Stimulated activated CD4-positive, alpha-beta T cell treated with anti-CD3 and anti-CD28 coated beads, Interleukin-4, amount 100 ng/mL, for 24 hours (primary cell): ENCODE data around the gene ADCY4.

Experiments used
- DNase-seq: peaks from one replicate; pipeline ENCODE4 v3.0.0-alpha.2; 2020

Gene ADCY4

DNA sequence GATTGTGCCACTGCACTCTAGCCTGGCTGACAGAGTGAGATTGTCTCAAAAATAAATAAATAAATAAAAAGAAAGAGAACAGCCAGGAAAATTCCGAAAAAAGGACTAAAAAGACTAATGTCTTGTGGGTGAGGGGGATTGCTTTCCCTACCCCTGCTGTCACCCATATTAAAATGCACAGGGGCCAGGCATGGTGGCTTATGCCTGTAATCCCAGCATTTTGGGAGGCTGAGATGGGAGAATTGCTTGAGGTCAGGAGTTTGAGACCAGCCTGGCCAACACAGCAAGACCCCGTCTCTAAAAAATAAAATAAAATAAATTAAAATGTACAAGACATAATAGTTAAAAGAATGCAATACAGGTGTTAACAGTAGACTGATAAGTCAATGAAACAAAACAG lies 41.3 kb downstream of the ADCY4 start:
- DNase-seq = no peak

DNA sequence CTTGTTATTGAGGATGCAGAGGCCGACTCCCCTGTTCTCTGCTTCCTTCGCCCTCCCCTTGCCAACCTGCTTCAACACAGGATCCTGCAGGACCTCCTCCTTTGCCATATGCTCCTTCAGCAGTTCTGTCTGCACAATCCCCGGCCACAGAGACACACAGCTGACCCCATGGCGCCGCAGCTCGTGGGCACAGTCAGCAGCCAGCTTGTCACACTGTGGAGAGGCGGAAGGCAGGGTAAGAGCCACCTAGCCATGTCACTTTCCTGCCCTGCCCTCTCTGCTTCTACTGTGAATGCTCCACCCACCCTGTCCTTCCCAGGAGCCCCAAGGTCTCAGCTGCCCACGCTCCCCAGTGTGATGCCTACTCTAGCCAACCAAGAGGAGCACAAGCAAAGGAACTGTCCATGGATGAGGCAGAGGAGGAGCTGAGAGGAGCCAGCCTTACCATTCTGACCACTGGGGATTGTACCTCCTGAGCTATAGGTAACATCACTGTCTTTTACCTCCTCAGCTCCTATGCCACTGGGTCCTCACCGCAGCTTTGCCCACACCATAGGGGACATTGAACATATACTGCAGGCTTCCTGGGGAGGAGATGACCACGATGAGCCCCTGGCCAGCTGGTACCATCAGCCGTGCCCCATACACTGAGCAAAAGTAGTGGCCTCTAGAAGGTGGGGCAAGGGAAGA lies 42.6 kb downstream of the ADCY4 start:
- no peak for DNase-seq

DNA sequence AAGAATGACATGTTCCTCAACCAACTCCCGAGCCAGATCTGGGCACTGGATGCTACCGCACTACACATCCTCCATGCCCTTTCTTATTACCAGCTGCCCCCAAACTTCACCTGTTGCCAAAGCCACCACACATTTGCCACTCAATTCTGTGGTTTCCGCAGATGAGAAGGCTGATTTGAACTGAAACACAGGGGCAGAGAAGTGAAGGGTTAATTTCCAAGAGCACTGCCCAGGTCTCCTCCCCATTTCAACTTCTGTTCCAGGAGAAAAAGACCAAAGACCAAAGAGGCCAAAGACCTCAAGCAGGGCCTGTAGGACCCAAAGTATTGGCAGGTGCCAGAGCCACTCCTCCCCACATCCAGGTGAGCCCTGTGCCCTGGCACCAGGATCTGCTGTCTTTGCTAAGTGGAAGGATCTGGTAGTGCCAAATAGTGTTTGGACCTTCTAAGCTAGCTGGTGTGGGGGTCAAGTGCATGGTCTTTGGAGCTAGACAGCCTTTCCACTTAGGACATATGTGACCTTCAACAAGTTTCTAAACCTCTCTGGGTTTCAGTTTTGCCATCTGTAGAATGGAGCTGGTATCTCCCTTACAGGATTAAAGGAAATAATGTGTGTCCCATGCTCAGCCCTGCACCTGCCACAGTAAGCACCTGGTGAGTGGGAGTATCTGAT lies 43.3 kb downstream of the ADCY4 start:
- DNase-seq = no peak

DNA sequence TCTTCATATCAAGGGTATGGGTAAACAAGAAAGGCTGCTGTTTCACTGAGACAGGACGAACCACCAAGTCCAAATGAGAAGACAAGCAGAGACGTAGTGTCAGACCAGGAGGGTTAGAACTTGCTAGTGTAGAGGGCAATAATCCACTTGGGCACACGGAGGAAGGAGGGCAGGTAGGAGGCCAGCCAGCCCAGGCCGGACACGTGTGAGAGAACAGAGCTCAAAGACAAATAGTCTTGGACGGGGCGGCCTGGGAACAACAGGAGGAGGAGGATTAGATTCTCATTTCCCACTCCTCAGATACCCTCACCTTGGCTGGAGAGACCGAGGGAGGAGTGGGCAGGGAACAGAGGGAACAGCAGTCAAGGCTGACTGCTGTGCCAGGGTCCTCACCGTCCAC lies 44.1 kb downstream of the ADCY4 start:
- DNase-seq = no peak

DNA sequence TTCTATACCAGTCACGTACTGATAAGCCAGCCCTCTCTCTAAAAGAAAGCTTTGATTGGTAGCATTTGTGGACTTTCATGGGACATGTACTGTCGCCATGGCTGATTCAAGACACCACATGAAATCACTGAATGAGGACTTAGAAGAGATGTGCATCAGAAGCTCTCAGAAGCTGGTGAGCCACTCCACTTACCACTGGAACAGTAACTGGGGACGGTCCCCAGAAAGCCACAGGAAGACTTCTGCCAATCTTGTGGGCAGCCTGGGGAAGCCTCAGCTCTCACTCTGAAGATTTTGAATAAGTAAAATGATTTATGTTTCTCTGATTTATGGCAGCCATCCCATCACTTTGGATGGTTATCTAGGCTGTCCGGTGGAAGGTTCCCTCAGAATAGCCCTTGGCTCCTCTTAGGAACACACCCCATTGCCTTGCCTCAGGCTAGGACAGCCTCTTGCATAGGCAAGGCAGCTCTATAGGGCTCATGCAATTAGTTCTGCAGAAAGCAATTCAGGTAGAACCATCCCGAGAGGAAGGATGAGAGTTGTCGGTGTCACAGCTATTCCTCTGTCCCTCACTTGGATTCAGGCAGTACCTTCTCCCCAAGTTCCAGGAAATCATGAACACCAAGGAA lies 45.1 kb downstream of the ADCY4 start:
- DNase-seq = peak; percentile 68

DNA sequence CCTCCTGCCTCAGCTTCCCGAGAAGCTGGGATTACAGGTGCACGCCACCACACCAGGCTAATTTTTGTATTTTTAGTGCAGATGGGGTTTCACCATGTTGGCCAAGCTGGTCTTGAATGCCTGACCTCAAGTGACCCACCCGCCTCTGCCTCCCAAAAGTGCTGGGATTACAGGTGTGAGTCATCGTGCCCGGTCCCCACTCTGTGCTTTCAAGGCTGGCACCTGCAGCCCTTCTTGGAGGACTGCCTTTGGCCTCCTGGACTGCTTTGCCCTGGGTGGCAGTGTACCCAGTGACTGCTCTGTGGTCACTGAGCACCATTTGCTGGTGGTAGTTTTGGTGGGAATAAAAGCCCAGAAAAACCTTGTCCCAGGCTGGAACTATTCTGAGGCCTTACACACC lies 47.9 kb downstream of the ADCY4 start:
- no peak for DNase-seq

DNA sequence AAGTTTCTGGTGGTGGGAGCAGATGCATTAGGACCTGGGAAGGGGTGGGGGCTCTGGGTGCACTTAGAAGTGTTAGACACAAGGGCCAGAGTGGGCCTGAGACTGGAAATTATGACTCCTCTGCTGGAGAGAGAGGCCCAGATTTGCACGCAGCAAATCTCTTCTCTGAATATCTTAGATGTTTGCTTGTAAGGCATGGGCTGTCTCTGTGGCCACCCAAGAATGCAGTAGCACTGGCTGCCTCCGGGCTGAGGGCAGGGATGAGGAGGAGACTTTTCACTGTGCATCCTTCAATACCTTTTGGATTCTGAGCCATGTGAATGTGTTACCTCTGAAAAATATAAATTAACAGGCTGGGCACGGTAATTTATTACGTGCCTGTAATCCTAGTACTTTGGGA lies 49.5 kb downstream of the ADCY4 start:
- no peak for DNase-seq

DNA sequence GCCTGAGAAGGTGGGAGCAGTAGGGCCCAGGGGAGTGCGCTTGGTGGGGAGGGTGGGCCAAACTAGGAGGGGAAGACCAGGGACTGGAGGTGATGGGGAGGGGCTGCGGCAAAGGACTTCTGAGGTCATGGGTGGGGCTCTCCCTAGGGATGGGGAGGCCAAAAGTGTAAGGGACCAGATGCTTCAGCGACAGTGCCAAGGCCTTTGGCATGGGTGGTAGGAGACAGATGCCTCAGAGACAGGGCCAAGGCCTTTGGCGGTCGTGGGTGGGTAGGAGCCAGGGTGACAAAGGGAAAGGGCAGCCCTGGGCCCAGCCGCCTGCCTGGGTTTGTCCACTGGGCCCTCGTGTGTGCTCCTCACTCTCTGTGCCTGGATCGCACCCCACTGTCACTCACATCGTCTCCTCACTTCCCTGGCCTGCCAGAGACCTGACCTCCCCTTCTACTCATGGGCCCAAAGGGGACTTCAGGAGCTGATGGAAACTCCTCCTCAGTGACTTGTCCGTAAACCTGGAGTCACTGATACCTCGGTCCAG lies 50.3 kb downstream of the ADCY4 start:
- no peak for DNase-seq

DNA sequence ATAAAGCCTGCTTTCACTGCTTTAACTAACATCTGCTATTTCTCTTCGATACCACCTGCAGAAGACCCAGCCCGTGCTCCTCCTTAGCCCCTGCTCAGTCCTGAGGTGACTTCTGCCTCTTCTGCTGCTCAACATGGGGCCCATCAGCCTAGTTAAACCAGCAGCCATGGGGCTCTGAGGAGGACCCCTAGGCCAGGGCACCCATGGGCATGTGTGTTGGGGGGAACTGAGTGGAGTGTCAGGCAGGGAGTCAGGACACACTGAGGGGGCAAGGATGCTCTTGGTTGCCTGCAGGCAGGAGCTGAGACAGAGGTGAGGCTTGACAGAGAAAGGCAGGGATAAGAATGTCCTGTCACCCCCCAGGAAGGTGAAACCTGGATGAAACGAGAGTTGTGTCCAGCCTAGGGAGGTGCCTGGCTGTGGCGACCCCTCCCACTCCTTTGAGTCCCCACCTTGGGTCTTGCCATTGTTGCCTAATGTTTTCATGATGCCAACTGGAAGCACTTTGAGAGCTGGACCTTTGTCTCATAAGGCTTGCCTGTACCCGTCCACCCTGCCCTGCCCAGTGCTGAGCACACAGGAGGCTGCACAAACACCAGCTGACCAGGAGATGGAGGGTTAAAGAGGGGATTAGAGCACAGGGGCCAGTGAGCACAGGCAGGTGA lies 50.9 kb downstream of the ADCY4 start:
- no peak for DNase-seq

DNA sequence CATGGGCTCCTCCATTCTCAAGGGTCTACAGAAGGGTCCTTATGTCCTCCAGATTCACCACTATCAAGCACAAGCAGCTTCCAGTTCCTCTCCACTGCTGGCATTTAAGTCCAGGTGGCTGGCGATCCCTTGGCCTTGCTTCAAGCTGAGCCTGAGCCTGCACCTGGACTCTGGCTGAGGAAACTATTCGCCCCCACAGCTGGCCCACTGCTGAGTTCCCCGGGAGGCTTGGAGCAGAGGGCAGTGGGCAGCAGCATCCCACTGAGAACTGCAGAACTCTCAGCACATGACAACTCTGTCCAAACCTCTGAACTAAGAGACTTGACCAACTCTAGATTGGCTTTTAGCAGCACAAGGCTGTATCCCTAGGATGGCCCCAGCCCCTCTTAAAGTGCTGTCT lies 52.1 kb downstream of the ADCY4 start:
- DNase-seq = no peak

DNA sequence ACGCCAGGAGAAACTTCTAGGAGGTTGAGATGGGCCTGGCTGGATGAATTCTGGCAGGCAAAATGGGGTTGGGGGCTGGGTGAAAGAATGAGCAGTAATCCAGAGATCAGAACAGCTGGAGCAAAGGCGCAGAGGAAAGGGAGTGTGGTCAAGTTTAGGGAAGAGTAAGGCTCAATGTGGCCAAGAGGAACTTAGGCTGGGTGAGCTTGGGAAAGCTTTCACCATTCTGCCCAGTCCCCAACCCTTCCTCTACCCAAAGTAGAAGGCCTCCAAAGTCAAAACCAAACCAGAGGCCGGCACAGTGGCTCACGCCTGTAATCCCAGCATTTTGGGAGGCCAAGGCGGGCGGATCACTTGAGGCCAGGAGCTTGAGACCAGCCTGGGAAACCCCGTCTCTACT lies 53.2 kb downstream of the ADCY4 start:
- DNase-seq = no peak

DNA sequence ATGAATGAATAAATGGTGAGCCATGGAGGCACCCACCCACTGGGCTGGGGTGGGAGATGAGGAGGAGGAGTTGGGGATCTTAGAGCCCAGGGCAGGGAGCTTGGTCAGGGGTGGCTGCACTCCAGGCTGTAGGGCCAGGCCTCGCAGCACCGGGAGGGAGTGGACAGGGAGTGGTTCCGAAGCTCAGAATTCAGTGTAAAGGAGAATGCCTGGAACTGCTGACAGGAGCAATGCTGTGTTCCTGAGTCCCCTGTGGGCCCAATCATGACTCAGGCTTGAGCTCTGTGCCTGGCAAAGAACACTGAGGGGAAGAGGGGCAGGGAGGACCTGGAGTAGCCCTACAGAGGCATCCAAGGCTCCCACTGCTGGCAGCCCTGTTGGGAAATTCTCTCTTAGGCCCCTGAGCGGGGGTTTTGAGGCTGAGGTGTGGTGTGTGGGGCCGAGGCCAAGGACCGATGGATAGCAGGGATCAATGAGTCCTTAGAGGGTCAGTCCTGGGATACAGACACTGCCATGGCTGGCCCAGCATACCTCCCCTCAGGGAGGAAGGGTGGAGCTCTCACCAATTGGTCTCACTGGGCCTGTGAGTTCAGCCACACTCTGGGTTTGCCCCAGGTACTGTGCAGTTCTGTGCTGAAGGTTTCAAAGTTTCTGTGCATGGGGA lies 53.9 kb downstream of the ADCY4 start:
- DNase-seq = no peak

DNA sequence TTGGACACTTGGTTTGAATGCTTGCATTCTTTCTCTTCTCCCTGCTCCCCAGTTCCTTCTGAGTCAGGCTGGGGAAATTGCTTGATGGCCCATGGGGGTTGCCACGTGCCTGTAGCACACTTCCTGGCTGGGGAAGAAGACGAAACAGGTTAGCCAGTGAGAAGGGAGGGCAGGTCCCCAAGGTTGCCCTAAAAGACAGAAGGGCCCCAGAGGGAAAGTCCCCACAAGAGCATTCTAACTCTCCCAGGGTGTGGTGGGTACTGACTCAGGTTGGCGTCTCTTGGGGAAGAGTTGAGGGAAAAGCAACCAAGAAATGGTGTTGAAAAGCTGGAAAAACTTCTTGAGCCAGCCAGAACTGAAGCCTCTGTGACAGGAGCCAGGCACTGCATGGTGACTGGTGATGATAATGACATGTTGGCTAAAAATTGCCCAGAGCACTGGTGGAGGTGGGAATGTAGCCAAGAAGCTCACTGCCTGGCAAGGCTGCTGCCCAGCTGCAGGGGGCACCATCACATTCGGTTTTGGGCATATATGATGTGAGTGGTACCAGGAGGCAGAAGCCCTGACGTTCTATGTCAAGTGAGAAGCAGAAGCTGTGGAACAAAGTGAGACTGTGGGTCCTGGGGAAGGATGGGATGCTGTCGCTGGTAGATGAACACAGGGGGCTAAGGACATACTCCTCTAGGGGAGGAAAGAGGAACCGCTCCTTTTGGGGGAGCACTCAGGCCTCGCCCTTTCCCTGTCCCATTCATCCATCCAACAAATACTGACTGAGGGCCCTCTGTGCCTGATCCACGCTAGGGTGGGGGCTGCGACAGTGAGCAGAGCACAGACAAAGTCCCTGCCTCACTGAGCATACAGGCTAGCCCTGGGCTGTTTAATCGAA lies 55.3 kb downstream of the ADCY4 start:
- peak; percentile 65 for DNase-seq

DNA sequence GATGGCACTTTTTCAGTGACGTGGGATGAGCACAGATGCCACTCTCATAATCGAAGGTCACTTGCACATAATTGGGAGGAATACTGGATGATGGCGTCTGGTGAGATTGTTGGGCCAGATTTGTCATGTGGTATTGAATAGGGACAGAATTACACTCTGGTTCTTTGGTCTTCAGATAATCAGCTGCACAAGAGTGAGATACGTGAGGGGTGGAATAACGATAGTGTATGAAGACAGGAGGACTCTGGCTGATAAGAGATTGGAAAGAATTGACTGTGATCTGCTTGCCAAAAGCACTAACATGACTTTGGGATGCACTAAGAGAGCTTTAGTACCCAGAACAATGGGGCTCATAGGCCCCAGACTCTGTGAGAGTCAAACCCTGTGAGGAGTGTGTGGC lies 56.4 kb downstream of the ADCY4 start:
- DNase-seq = no peak

DNA sequence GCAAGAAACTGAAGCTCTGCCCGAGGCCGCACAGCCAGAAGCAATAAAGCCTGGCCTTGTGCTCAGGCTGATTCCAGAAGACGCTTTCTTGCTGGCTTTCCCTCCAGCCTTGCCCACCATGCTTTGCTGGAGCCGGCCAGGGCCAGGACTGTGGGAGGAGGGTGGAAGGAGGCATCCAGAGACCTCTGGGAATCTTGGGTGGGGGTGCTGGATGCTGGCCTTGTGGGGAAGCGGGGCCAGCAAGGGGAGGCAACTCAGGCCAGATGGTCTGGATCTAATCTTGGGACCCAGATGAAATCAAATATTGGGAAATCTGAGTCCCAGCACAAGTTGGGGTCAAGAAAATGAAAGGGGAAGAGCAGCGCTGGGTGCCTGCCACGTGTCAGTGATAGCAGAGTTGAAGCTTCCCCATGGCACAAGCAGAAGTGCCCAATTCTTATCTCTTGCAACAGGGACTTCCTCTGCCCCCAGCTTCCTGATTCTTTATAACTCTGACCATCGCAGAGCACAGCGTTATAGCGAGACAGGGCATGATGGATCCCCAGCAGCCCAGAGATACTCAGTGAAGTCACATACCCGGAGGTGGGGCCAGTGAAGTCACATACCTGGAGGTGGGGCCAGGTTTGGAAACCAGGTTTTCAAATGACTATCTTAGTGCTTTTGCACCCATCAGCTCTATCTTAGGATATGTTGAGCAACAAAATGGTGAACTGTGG lies 57.1 kb downstream of the ADCY4 start:
- DNase-seq = peak; percentile 12

DNA sequence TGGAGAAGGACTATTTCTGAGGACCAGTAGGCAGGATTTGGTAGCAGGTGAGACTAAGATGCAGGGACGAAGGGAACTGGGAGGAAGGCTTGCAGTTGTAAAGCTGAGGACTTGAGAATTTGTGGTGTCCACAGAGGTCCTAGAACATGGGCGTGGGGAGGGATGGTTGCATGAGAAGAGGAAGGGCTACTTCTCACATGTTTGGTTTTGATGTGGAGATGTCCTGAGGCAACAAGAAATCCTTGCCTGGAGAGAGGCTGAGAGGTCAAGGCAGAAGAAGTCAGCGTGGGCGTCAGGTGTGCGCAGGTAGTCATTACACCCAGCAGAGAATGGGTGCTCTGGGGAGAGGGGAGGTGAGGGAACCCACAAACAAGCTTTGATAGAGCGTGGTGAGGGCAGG lies 57.8 kb downstream of the ADCY4 start:
- no peak for DNase-seq

DNA sequence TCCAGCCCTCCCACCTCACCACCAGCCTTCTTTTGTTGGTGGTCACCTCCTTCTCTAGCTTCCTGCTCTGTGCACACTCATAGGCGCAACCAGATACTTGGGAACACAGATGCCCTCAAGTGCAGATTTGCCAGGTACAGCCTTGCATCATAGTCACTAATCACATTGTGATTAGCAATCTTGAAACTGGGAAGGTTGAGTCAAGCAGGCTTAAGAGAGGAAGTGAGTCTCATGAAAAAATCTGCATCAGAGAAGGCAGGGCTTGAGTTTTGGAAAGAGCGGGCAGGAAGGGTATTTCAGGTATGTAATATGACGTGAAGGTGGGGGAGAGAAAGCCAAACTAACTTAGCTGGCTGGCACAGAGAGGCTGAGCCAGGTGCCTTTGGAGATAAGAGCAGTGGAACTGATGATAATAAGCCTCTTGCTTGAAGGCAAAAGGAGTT lies 60.7 kb downstream of the ADCY4 start:
- peak; percentile 70 for DNase-seq

DNA sequence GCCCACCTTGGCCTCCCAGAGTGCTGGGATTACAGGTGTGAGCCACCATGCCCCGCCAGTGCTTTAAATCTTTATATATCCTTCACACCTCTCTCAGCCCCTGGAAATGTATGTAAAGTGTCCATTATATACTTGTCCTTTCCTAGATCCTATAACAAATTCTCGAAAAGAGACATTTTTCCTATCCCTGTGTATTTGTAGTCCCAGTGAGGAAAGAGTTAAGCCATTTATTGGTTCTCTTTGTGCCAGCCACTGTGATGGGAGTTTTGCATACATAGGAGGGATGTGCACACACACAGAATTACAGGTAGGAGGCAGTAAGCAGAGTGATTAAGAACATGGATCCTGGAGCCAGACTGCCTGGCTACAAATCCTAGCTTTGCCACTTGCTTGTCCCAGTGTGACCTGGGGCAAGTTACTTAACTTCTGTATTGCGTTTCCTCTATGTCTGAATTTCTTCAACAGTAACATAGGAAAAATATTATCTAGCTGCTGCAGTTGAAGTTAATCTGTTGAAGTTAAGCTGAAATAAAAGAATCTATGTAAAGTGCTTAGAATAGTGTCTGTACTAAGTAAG lies 61.4 kb downstream of the ADCY4 start:
- DNase-seq = no peak

DNA sequence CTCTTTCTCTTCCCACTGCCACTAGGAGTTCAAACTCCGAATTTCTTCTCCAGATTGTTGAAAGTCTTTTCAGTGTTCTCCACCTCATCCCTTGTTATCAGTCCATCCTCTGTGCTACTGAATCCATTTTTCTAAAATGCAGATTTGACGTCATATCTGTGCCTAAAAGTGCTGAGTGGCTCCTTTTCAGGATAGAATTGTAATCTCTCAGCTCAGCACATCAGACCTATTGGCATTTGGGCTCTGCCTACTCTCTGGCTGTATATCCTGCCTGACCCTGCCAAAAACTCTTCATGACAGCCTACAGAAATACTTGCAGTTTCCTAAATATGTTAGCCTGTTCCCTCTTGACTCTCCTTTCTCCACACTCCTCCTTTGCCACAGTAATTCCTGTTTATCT lies 62.4 kb downstream of the ADCY4 start:
- no peak for DNase-seq

DNA sequence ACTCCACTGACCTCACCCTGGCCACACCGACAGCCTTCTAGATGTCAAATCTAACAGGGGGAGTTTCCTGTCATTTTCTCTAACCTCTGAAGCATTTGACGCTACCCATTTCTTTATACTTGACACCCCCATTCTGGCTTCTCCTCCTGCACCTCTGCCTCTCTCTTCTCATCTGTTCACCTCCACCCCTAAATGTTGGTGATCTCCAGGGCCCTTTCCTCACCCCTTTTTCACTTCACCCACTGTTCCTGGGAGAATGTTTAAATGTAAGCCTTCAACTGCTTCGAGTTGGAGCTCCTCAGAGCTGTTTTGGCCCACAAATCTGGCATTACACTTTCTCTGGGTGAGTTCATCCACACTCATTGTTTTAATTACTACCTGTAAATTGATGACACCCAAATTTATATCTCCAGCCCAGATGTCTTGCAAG lies 63.0 kb downstream of the ADCY4 start:
- no peak for DNase-seq
